ENCODE measurements around the gene PNISR.

PNISR gene

DNA sequence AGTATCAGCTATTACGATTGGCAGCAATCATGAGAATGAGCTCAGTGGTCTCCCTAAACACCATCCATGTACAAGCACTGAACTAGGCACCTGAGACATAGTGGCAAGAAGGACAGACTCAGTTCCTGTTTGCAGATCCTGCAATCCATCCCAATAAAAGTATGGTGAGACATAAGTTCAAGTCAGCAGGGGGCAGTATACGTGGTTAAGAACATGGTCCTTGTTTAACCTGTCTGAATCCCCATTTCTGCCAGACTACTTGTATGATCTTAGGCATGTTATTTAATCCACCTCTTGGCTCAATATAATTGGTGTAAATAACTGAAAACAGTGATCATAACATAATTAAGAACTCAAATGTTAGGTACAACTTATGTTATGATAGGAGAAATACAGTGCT is 33.2 kb upstream of the PNISR start:
- no peaks in the 10 kb centered on the region for H3K27me3 ChIP-seq (ENCODE audit: insufficient read depth, low read depth, severe bottlenecking)
- peaks cover 4% of the 10 kb centered on the region; the same call in 1 of the 2 replicates for H3K36me3 ChIP-seq
- TF ChIP-seq, protein P1, sequence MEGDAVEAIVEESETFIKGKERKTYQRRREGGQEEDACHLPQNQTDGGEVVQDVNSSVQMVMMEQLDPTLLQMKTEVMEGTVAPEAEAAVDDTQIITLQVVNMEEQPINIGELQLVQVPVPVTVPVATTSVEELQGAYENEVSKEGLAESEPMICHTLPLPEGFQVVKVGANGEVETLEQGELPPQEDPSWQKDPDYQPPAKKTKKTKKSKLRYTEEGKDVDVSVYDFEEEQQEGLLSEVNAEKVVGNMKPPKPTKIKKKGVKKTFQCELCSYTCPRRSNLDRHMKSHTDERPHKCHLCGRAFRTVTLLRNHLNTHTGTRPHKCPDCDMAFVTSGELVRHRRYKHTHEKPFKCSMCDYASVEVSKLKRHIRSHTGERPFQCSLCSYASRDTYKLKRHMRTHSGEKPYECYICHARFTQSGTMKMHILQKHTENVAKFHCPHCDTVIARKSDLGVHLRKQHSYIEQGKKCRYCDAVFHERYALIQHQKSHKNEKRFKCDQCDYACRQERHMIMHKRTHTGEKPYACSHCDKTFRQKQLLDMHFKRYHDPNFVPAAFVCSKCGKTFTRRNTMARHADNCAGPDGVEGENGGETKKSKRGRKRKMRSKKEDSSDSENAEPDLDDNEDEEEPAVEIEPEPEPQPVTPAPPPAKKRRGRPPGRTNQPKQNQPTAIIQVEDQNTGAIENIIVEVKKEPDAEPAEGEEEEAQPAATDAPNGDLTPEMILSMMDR (IDR thresholded peaks at IDR 0.05; ENCODE audit: low read depth, low read length), result peak; percentile 37; the same call in 1 of the 2 replicates
- DNase-seq, result no peak
- H3K27ac ChIP-seq, result no peak overlapping the region
- no peaks in the 10 kb centered on the region for H3K9me3 ChIP-seq (ENCODE audit: severe bottlenecking)
- H3K4me3 ChIP-seq (ENCODE audit: low read depth, low read length), result no peak overlapping the region

DNA sequence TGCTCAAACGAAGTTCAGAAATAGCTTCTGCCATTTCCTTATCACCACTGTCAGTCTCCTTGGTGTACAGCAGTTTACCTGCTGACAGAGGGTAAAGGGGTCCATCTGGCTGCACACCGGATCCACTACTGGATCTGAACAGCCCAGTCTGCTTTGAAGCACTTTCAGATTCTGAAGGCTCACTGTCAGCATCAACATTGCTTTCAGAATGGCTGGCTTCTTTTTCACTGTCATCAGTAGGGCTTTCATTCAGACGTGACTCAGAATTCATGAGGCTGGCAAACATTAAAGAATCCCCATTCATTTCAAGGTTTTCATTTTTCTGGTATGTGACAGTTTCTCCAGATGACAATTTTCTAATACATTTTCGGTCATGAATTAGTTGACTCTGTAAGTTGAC is 21.0 kb upstream of the PNISR start:
- TF ChIP-seq, protein P1 (IDR thresholded peaks at IDR 0.05; ENCODE audit: low read depth, low read length), result no peak
- no peak for DNase-seq
- H3K4me3 ChIP-seq (ENCODE audit: low read depth, low read length), result no peak overlapping the region
- no peak overlapping the region for H3K27ac ChIP-seq
- no peaks in the 10 kb centered on the region for H3K27me3 ChIP-seq (ENCODE audit: insufficient read depth, low read depth, severe bottlenecking)
- no peaks in the 10 kb centered on the region for H3K9me3 ChIP-seq (ENCODE audit: severe bottlenecking)
- H3K36me3 ChIP-seq, result no peaks in the 10 kb centered on the region

DNA sequence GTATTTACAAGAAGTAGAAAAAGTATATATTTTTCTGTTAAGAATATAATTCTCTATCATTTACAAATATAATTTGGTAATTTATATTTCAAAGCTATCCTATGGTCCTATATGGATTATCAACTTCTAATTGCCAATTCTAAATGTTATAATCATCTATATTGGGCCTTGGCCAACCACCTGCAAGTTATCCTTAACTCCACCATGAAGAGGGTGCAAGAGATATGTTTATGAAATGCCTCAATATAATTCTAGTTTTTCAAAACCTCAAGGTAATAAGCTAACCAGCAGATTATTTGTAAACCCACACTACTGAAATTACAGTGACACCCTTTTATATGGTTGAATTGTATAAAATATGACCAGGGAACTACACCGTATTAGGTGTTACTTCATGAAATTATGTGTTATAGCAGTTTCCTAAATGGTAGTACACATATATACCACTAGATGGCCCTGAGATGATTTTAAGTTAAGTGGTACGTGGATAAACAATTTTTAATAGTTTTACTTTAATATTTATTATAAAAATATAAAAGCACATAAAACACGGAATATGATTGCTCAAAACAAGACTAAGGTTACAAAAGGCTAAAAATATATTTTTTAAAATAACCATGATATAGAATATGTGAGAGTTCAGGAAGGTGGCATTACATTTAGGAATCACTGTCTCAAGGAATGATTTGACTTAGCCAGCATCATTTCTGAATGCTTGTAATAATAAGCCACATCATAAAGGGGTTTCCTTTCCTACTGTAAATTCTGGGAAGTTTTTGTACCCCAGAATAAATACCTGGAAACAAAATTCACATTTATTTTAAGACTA is 9.8 kb upstream of the PNISR start:
- H3K4me3 ChIP-seq (ENCODE audit: low read depth, low read length), result no peak overlapping the region
- no peaks in the 10 kb centered on the region for H3K27me3 ChIP-seq (ENCODE audit: insufficient read depth, low read depth, severe bottlenecking)
- H3K27ac ChIP-seq, result no peak overlapping the region
- TF ChIP-seq, protein P1 (IDR thresholded peaks at IDR 0.05; ENCODE audit: low read depth, low read length), result no peak
- no peaks in the 10 kb centered on the region for H3K9me3 ChIP-seq (ENCODE audit: severe bottlenecking)
- H3K36me3 ChIP-seq, result no peaks in the 10 kb centered on the region
- DNase-seq, result no peak

DNA sequence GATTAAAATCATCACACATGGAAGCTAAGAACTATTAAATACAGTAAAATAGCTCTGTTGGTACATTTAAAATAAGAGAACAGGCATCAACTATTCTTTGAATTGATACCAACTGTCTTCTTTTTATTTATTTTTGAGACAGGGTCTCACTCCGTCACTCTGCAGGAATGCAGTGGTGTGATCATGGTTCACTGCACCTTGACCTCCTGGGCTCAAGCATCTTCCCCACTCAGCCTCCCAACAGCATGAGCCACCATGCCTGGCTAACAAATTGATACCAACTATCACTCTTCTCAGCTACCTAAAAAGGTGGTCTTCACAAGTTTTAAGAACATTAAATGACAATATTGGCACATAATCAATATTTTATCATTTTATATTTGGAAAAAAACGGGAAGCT is 7.8 kb upstream of the PNISR start:
- Histone ChIP-seq H3K27ac (no peak overlapping the region), H3K4me3 (ENCODE audit: low read depth, low read length) (no peak overlapping the region), H3K36me3 (no peaks in the 10 kb centered on the region), H3K27me3 (ENCODE audit: insufficient read depth, low read depth, severe bottlenecking) (no peaks in the 10 kb centered on the region), H3K9me3 (ENCODE audit: severe bottlenecking) (no peaks in the 10 kb centered on the region)
- TF ChIP-seq, protein P1 (IDR thresholded peaks at IDR 0.05; ENCODE audit: low read depth, low read length), result no peak
- DNase-seq, result no peak

DNA sequence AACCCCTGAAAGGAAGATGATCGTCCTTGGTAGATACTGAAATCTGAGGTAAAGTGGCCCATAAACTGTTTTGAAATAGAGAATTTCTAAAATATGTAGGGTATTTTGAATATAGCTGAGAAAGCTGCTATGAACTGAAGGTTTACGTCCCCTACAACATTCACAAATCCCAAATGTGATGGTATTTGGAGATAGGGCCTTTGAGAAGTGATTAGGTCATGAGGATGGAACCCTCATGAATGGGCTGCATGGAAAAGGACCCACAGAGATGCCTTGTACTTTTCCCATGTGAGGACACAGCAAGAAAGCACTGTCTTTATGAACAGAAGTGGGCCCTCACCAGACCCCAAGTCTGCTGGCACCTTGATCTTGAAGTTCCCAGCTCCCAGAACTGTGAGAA is 6.8 kb upstream of the PNISR start:
- H3K36me3 ChIP-seq, result no peaks in the 10 kb centered on the region
- H3K4me3 ChIP-seq (ENCODE audit: low read depth, low read length), result no peak overlapping the region
- TF ChIP-seq, protein P1 (IDR thresholded peaks at IDR 0.05; ENCODE audit: low read depth, low read length), result no peak
- H3K27me3 ChIP-seq (ENCODE audit: insufficient read depth, low read depth, severe bottlenecking), result no peaks in the 10 kb centered on the region
- H3K9me3 ChIP-seq (ENCODE audit: severe bottlenecking), result no peaks in the 10 kb centered on the region
- no peak overlapping the region for H3K27ac ChIP-seq
- DNase-seq, result no peak

DNA sequence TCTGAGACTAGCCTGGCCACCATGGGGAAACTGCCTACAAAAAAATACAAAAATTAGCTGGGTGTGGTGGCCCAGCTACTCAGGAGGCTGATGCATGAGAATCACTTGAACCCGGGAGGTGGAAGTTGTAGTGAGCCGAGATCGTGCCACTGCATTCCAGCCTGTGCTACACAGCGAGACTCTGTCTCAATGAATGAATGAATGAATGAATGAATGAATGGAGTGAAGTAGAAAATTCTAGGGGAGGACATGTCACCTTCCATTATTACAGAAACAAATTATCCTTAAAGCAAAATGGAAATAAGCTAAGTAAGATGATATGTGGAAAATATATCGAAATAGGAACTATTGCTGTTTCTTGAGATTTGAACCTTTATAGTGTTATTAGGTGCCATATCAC is 2.9 kb upstream of the PNISR start:
- Histone ChIP-seq H3K4me3 (ENCODE audit: low read depth, low read length) (no peak overlapping the region), H3K9me3 (ENCODE audit: severe bottlenecking) (no peaks in the 10 kb centered on the region), H3K27me3 (ENCODE audit: insufficient read depth, low read depth, severe bottlenecking) (no peaks in the 10 kb centered on the region), H3K27ac (no peak overlapping the region), H3K36me3 (peaks cover 11% of the 10 kb centered on the region)
- TF ChIP-seq, protein P1 (IDR thresholded peaks at IDR 0.05; ENCODE audit: low read depth, low read length), result no peak
- DNase-seq, result no peak
